HG03025 (cell line): ENCODE results near the gene ART5.
"Not testable (repeated sequence)": the region's sequence is repeated elsewhere in the genome, so short reads cannot be mapped to it uniquely, and the experiment has no call there.

ENCODE experiments used
- ATAC-seq: cut with Tn5 transposase; IDR thresholded peaks from one replicate; pipeline ENCODE4 v1.9.1; 2021; ENCODE audit warnings: mild to moderate bottlenecking, moderate library complexity; ENCODE audit not compliant: unreplicated experiment, low FRiP score

The ART5 gene

GRCh38 chr11:3659595-3660515 is 18.1 kb upstream of the ART5 start:
- ATAC-seq: no peak

- no peak for ATAC-seq
These were observed 16.5 kb upstream of the ART5 start for GRCh38 chr11:3658252-3658651.

- ATAC-seq: not testable (repeated sequence)
These were observed 15.5 kb upstream of the ART5 start for GRCh38 chr11:3657331-3657730.

- no peak for ATAC-seq
These were observed 13.8 kb upstream of the ART5 start for GRCh38 chr11:3655547-3655946.

GRCh38 chr11:3652514-3652913 is 10.7 kb upstream of the ART5 start:
- ATAC-seq: not testable (repeated sequence)

- not testable (repeated sequence) for ATAC-seq
These were observed 7.6 kb upstream of the ART5 start for GRCh38 chr11:3649374-3649773.

- not testable (repeated sequence) for ATAC-seq
These were observed 7.1 kb upstream of the ART5 start for GRCh38 chr11:3648843-3649242.

- no peak for ATAC-seq
These were observed 3.8 kb upstream of the ART5 start for GRCh38 chr11:3645552-3645951.

- ATAC-seq: no peak
These were observed 3.0 kb upstream of the ART5 start, which contains the start of gene ART1 for GRCh38 chr11:3644817-3645235. Gene ART1 (plus strand): TSS chr11:3645128. CDS start chr11:3659214, 14,086 bp downstream.

GRCh38 chr11:3643102-3643546 is 1.3 kb upstream of the ART5 start:
- ATAC-seq: not testable (repeated sequence)

- ATAC-seq: no peak
These were observed 519 bp upstream of the ART5 start for GRCh38 chr11:3642071-3642951.

GRCh38 chr11:3641191-3641590 is 601 bp downstream of the ART5 start:
- no peak for ATAC-seq

GRCh38 chr11:3639841-3640240 is 2.0 kb downstream of the ART5 start:
- ATAC-seq: no peak

GRCh38 chr11:3638513-3638912 is 3.3 kb downstream of the ART5 start:
- no peak for ATAC-seq

- ATAC-seq: no peak
These were observed 4.6 kb downstream of the ART5 start for GRCh38 chr11:3637201-3637600.

GRCh38 chr11:3635641-3636375 is 6.0 kb downstream of the ART5 start:
- ATAC-seq: no peak

GRCh38 chr11:3632070-3632660 is 9.6 kb downstream of the ART5 start:
- ATAC-seq: no peak

- ATAC-seq: no peak
These were observed 10.5 kb downstream of the ART5 start for GRCh38 chr11:3631331-3631730.

- no peak for ATAC-seq
These were observed 14.5 kb downstream of the ART5 start for GRCh38 chr11:3627291-3627690.
